B cell (primary cell): Measurements from ENCODE around the gene ARAP1. TPM values are rescaled to one million over a fixed set of nuclear protein-coding genes. Genes with fewer than 3 reads are reported as not detected.

Source experiments
- ATAC-seq: fragments of 200-7000 bp; cut with Tn5 transposase; one replicate; pipeline ENCODE4 v1.10.0; 2021; ENCODE audit warnings: low read depth, mild to moderate bottlenecking, moderate number of reproducible peaks, moderate library complexity
- CTCF ChIA-PET: fragments of 350-600 bp; sonication (Branson Sonifier 250); formaldehyde crosslinking; loops from one replicate; lab custom pipeline; 2021; ENCODE audit warnings: antibody characterized with exemption, inconsistent platforms; lab: Charles Lee
- POLR2A ChIA-PET: fragments of 350-600 bp; sonication (Branson Sonifier 250); formaldehyde crosslinking; loops from one replicate; lab custom pipeline; 2021; ENCODE audit warnings: antibody characterized with exemption; lab: Charles Lee
- DNase-seq: peaks from one replicate; pipeline ENCODE4 v3.0.0; 2013
- H2AFZ ChIP-seq: 2 replicates; pipeline ENCODE4 v1.6.1; 2012; ENCODE audit warnings: mild to moderate bottlenecking, low read depth, low read length; ENCODE audit not compliant: insufficient read depth, poor library complexity, severe bottlenecking
- H3K27ac ChIP-seq, 2 donors: 1 replicate in 1 of 2; 2 replicates in 1 of 2; pipeline ENCODE4 v1.5.1; 2012 to 2013; ENCODE audit warnings: low read length in 2 of 2, mild to moderate bottlenecking in 2 of 2, moderate library complexity in 1 of 2
- H3K27me3 ChIP-seq, 4 experiments: fragments of 200-600 bp in 1 of 4; sonication (generic) in 1 of 4; replicated peaks in 1 of 4; 1 replicate in 2 of 4; 2 replicates in 2 of 4; pipeline versions ENCODE4 v1.6.1 to v1.7.0; 2013 to 2016; ENCODE audit warnings: low read length in 3 of 4, mild to moderate bottlenecking in 2 of 4, mixed read lengths in 1 of 4, moderate library complexity in 1 of 4; ENCODE audit not compliant: insufficient read depth in 4 of 4, control insufficient read depth in 3 of 4; ENCODE audit errors: control extremely low read depth in 1 of 4
- H3K36me3 ChIP-seq, 2 experiments: replicated peaks in 1 of 2; 1 replicate in 1 of 2; 2 replicates in 1 of 2; pipeline versions ENCODE4 v1.6.1 to v1.7.1; 2013; ENCODE audit warnings: low read length in 1 of 2; ENCODE audit not compliant: insufficient read depth in 2 of 2, control insufficient read depth in 1 of 2; ENCODE audit errors: control extremely low read depth in 1 of 2, extremely low read depth in 1 of 2
- H3K4me1 ChIP-seq, 2 donors: fragments of 200-600 bp in 1 of 2; sonication (generic) in 1 of 2; 1 replicate in 1 of 2; 2 replicates in 1 of 2; pipeline versions ENCODE4 v1.5.1 to v1.6.1; 2013 to 2017; ENCODE audit warnings: low read length in 2 of 2; ENCODE audit not compliant: control insufficient read depth in 2 of 2, insufficient read depth in 2 of 2
- H3K4me2 ChIP-seq: replicated peaks from 2 replicates; pipeline ENCODE3; 2012; ENCODE audit warnings: mild to moderate bottlenecking, low read depth, low read length; ENCODE audit not compliant: poor library complexity, severe bottlenecking
- H3K4me3 ChIP-seq, 5 experiments: fragments of 200-600 bp in 1 of 5; sonication (generic) in 1 of 5; 1 replicate in 3 of 5; 2 replicates in 2 of 5; pipeline versions ENCODE4 v1.5.1 to v1.7.0; 2011 to 2016; ENCODE audit warnings: low read length in 4 of 5, mild to moderate bottlenecking in 4 of 5, low read depth in 2 of 5, control low read depth in 1 of 5, moderate library complexity in 1 of 5; ENCODE audit not compliant: insufficient read depth in 1 of 5; ENCODE audit errors: control extremely low read depth in 1 of 5, extremely low read depth in 1 of 5
- H3K79me2 ChIP-seq: fragments of 200-600 bp; sonication (generic); one replicate; pipeline ENCODE4 v1.6.0; 2016; ENCODE audit warnings: low read length; ENCODE audit not compliant: control insufficient read depth, insufficient read depth
- H3K9ac ChIP-seq: fragments of 200-600 bp; sonication (generic); 2 replicates; pipeline ENCODE4 v1.6.1; 2017; ENCODE audit warnings: mild to moderate bottlenecking, low read length, moderate library complexity
- H3K9me3 ChIP-seq, 3 donors: one replicate each; pipeline versions ENCODE4 v1.6.1 to v1.7.1; 2013; ENCODE audit warnings: low read length in 2 of 3; ENCODE audit not compliant: control insufficient read depth in 2 of 3, insufficient read depth in 1 of 3; ENCODE audit errors: control extremely low read depth in 1 of 3
- H4K20me1 ChIP-seq: 2 replicates; pipeline ENCODE4 v1.6.0; 2012; ENCODE audit warnings: mild to moderate bottlenecking, low read length; ENCODE audit not compliant: insufficient read depth, control insufficient read depth, poor library complexity, severe bottlenecking
- H3K27ac Mint-ChIP-seq: one replicate; pipeline ENCODE4 v1.8.0; 2021; ENCODE audit warnings: mixed read lengths
- H3K27me3 Mint-ChIP-seq: one replicate; pipeline ENCODE4 v1.8.0; 2021; ENCODE audit warnings: mixed read lengths
- H3K4me1 Mint-ChIP-seq: one replicate; pipeline ENCODE4 v1.8.0; 2021; ENCODE audit warnings: mixed read lengths
- H3K4me3 Mint-ChIP-seq: one replicate; pipeline ENCODE4 v1.8.0; 2021; ENCODE audit warnings: mixed read lengths
- H3K9me3 Mint-ChIP-seq: one replicate; pipeline ENCODE4 v1.8.0; 2022; ENCODE audit warnings: mixed read lengths; ENCODE audit not compliant: insufficient read depth
- EZH2 ChIP-seq: IDR thresholded peaks from 2 replicates; pipeline ENCODE4 v1.6.1; 2012; ENCODE audit warnings: borderline replicate concordance, low read depth, mild to moderate bottlenecking, moderate library complexity, low read length; ENCODE audit not compliant: insufficient read depth, poor library complexity, severe bottlenecking
- WGBS: methylation state at CpG from one replicate; pipeline ENCODE4 v1.1.5; 2013; ENCODE audit warnings: missing lambda C conversion rate; ENCODE audit not compliant: insufficient coverage; 5-methylcytosine and 5-hydroxymethylcytosine counted together
- intact Hi-C: fragments of 100-400 bp; cut with micrococcal nuclease; formaldehyde crosslinking; loops from one replicate; pipeline ENCODE4 v1.10.0; 2022
- polyA plus RNA-seq: library from polyadenylated mRNA; depleted of rRNA; stranded (reverse); fragments of >200 nt; gene quantifications from 2 replicates; pipeline ENCODE4 v1.2.3, GENCODE V29; 2012
- total RNA-seq, 2 donors: library from RNA; stranded (reverse); fragments of 120-200 nt in 1 of 2; gene quantifications; 1 replicate in 1 of 2; 2 replicates in 1 of 2; pipeline versions ENCODE4 v1.2.3 to v1.2.4, GENCODE V29; 2013 to 2022
- TF ChIP-seq, protein P1 (sequence below): fragments of 200-600 bp; IDR thresholded peaks from one replicate; pipeline ENCODE4 v1.8.0; 2022; ENCODE audit warnings: antibody characterized with exemption, mild to moderate bottlenecking

Gene ARAP1
- total and polyA plus RNA-seq, 2 donors (not counting 1 experiment from before 2014, with no cell fraction given) = 143 to 242 TPM

GRCh38 chr11:72799441-72799840 is 47.2 kb upstream of the ARAP1 start:
- H2AFZ ChIP-seq = no peak overlapping the region
- no peaks in the 10 kb centered on the region for H3K79me2 ChIP-seq
- Mint-ChIP-seq H3K4me1 (peaks cover 8% of the 10 kb centered on the region), H3K4me3 (no peak overlapping the region), H3K27ac (no peak overlapping the region), H3K27me3 (no peaks in the 10 kb centered on the region), H3K9me3 (no peaks in the 10 kb centered on the region)
- no peak for DNase-seq
- H3K27ac ChIP-seq = no peak overlapping the region
- no peak for TF ChIP-seq EZH2
- TF ChIP-seq, protein P1, sequence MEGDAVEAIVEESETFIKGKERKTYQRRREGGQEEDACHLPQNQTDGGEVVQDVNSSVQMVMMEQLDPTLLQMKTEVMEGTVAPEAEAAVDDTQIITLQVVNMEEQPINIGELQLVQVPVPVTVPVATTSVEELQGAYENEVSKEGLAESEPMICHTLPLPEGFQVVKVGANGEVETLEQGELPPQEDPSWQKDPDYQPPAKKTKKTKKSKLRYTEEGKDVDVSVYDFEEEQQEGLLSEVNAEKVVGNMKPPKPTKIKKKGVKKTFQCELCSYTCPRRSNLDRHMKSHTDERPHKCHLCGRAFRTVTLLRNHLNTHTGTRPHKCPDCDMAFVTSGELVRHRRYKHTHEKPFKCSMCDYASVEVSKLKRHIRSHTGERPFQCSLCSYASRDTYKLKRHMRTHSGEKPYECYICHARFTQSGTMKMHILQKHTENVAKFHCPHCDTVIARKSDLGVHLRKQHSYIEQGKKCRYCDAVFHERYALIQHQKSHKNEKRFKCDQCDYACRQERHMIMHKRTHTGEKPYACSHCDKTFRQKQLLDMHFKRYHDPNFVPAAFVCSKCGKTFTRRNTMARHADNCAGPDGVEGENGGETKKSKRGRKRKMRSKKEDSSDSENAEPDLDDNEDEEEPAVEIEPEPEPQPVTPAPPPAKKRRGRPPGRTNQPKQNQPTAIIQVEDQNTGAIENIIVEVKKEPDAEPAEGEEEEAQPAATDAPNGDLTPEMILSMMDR = no peak
- intact Hi-C loops = no loop called here
- no CpG with 5 or more reads among the region's 4 CpGs for WGBS
- H3K9ac ChIP-seq = no peak overlapping the region
- H3K4me1 ChIP-seq = peaks cover 6 to 11% of the 10 kb centered on the region in 2 donors
- no peak overlapping the region for H3K4me3 ChIP-seq
- H3K36me3 ChIP-seq = no peaks in the 10 kb centered on the region
- H4K20me1 ChIP-seq = no peaks in the 10 kb centered on the region
- no peaks in the 10 kb centered on the region for H3K27me3 ChIP-seq
- no peak overlapping the region for H3K4me2 ChIP-seq
- ChIA-PET CTCF (interaction anchor here (1.5 to 3.0 kb wide), 2 partner anchors 13 to 75 kb away, joined by 5 to 15 read pairs; no protein-coding TSS in a partner anchor), POLR2A (interaction anchor here (0.7 kb wide), 1 partner anchor 17 kb away, joined by 4 read pairs; no protein-coding TSS in a partner anchor)
- ATAC-seq = no peak
- no peaks in the 10 kb centered on the region for H3K9me3 ChIP-seq

GRCh38 chr11:72798361-72798760 is 46.2 kb upstream of the ARAP1 start:
- H3K27me3 ChIP-seq = no peaks in the 10 kb centered on the region
- intact Hi-C loops = no loop called here
- Mint-ChIP-seq H3K9me3 (no peaks in the 10 kb centered on the region), H3K27me3 (no peaks in the 10 kb centered on the region), H3K27ac (no peak overlapping the region), H3K4me1 (peaks cover 17% of the 10 kb centered on the region), H3K4me3 (no peak overlapping the region)
- H3K4me2 ChIP-seq = no peak overlapping the region
- peaks cover 12 to 17% of the 10 kb centered on the region in 2 donors for H3K4me1 ChIP-seq
- DNase-seq = no peak
- H3K36me3 ChIP-seq = no peaks in the 10 kb centered on the region
- no peaks in the 10 kb centered on the region for H3K9me3 ChIP-seq
- CTCF ChIA-PET = interaction anchor here (0.9 to 3.0 kb wide), 4 partner anchors 10 to 74 kb away, joined by 3 to 15 read pairs (median 4); no protein-coding TSS in a partner anchor
- H2AFZ ChIP-seq = no peak overlapping the region
- no peak overlapping the region for H3K4me3 ChIP-seq
- WGBS = 92% methylated on average over 1 of the region's 4 CpGs
- H3K27ac ChIP-seq = no peak overlapping the region
- POLR2A ChIA-PET = interaction anchor here (1.6 kb wide), 1 partner anchor 16 kb away, joined by 4 read pairs; the partner anchor contains the start of gene ATG16L2
- H3K9ac ChIP-seq = no peak overlapping the region
- no peaks in the 10 kb centered on the region for H3K79me2 ChIP-seq
- H4K20me1 ChIP-seq = no peaks in the 10 kb centered on the region
- TF ChIP-seq EZH2 = no peak
- TF ChIP-seq, protein P1 = no peak
- no peak for ATAC-seq
